KOPT-K1 (cell line): ENCODE results near the gene GCN1.
A peak's percentile ranks its signal among the peaks of the same experiment; 100 is the strongest.

Experiments
- H3K27ac ChIP-seq: fragments of 200-600 bp; sonication (generic); 2 replicates; pipeline ENCODE4 v1.5.1; 2016; ENCODE audit warnings: antibody characterized with exemption, mild to moderate bottlenecking, low read depth, low read length; ENCODE audit not compliant: poor library complexity, severe bottlenecking
- H3K36me3 ChIP-seq: fragments of 200-600 bp; sonication (generic); 2 replicates; pipeline ENCODE4 v1.5.1; 2017; ENCODE audit warnings: antibody characterized with exemption, mild to moderate bottlenecking, low read length, moderate library complexity; ENCODE audit not compliant: insufficient read depth
- H3K9me3 ChIP-seq: fragments of 200-600 bp; sonication (generic); 2 replicates; pipeline ENCODE4 v1.5.1; 2017; ENCODE audit warnings: antibody characterized with exemption, low read length, mild to moderate bottlenecking; ENCODE audit not compliant: insufficient read depth, poor library complexity, severe bottlenecking

GCN1 gene

DNA sequence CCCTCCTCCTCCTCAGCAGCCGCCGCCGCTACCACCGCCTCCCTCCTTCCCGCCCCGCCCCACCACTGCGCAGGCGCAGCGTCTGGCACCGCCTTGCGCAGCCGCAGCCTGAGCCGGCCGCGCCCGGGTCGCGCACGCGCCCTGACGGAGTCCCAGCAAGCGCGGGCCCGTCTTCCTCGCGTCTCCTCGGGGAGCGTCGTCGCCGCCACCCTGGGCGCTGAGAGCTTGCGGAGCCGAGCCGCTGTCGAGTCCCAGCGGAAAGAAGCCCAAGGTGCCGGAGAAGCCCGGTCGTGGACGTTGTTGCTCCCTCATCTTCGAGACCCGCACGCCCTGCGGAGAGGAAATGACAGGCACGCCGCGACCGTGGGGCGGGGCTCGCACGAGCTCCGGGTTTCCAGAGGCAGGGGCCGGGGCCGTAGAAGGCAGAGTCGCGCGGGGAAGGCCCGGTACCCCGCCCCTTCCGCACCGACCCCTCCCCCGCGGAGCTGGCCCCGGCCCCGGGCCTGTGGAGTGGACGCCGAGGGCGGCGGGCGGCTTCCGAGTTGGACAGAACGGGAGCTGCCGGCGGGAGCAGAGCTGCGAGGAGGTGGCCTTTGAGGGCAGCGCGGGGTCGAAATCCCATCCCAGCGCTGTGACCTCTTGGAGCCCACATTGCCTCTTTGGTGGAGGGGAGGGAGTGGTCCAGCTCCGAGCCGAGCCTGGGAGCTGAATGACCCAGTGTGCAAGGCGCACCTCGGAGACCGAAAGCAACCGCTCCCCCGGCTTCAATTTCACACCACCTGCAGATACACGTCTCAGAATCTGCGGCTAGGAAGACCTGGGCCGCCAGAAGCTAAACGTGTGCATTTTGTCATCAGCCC is 77.5 kb downstream of the GCN1 start:
- Histone ChIP-seq H3K36me3 (peaks cover 31% of the 10 kb centered on the region), H3K27ac (peak overlapping the region; percentile 87), H3K9me3 (no peaks in the 10 kb centered on the region)

DNA sequence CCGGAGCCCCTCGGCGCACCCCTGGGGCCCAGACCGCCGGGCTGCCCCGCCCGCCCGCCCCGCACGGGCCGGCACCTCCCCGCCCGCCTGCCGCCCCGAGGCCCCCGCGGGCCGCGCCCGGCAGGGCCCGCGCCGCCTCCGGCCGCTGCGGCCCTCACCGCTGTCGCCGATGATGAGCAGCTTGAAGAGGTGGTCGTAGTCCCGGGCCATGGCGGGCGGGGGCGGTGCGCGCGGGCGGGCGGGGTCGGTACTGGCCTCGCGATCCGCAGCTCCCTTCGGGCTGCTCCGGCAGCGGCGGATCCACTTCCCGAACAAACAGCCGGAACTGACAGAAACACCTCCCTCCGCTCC is 78.1 kb downstream of the GCN1 start, which contains the start of gene RAB35:
Gene RAB35 (minus strand): TSS at position 313 of the 351 bp plus-strand sequence. CDS start 103 bp downstream, at position 210.
- Histone ChIP-seq H3K9me3 (no peaks in the 10 kb centered on the region), H3K27ac (peak within 1 kb of the TSS; percentile 87), H3K36me3 (peaks cover 31% of the 10 kb centered on the region)

DNA sequence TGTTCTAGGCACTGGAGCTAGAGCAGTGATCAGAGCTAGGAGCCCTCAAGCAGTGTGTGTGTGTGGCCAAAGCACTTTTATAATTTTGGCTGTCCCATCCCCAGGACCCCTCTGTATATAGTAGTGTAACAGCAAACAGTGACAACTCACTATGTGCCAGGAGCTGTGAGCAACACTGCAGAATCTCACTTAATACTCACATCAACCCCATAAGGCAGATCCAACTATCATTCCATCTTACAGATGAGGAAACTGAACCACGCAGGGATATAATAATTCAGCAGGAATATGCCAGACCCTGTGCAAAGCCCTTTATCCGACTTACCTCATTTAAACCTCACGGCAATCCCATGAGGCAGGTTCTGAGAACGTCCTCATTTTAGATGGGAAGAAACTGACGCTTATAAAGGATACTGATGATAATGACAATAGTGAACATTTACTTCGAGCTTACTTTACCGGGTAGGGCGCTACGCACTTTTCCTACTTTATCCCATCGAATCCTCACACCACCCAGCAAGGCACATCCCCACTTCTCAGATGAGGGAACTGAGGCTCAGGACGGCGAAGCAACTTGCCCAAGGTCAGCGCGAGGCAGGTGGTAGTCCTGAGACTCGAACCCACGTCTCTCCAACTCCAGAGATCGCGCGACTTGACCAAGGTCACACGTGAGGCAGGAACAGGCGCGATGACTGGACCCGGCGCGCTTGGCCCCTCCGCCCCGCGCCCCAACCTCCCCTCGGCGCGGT is 78.6 kb downstream of the GCN1 start:
- Histone ChIP-seq H3K36me3 (peaks cover 31% of the 10 kb centered on the region), H3K9me3 (no peaks in the 10 kb centered on the region), H3K27ac (peak overlapping the region; percentile 87)

DNA sequence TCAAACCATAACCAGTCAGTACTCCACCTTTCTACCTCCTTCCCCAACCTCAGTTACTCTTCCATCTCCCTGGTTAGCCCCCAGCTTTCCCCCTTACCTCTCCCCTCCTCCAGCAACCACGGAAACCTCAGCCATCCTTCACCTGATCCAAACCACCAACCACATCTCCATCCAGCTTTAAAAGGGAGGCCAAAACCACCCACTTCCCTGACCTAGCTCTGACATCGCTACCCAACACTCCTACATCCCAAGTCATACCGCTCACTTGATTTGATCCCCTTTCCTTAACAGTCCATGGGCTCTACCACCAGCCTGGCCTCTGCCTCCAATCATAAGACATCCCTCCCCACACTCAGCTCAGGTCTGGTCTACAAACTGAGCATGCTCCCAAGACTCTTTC is 79.4 kb downstream of the GCN1 start:
- no peaks in the 10 kb centered on the region for H3K9me3 ChIP-seq
- H3K36me3 ChIP-seq = peaks cover 31% of the 10 kb centered on the region
- no peak overlapping the region for H3K27ac ChIP-seq

DNA sequence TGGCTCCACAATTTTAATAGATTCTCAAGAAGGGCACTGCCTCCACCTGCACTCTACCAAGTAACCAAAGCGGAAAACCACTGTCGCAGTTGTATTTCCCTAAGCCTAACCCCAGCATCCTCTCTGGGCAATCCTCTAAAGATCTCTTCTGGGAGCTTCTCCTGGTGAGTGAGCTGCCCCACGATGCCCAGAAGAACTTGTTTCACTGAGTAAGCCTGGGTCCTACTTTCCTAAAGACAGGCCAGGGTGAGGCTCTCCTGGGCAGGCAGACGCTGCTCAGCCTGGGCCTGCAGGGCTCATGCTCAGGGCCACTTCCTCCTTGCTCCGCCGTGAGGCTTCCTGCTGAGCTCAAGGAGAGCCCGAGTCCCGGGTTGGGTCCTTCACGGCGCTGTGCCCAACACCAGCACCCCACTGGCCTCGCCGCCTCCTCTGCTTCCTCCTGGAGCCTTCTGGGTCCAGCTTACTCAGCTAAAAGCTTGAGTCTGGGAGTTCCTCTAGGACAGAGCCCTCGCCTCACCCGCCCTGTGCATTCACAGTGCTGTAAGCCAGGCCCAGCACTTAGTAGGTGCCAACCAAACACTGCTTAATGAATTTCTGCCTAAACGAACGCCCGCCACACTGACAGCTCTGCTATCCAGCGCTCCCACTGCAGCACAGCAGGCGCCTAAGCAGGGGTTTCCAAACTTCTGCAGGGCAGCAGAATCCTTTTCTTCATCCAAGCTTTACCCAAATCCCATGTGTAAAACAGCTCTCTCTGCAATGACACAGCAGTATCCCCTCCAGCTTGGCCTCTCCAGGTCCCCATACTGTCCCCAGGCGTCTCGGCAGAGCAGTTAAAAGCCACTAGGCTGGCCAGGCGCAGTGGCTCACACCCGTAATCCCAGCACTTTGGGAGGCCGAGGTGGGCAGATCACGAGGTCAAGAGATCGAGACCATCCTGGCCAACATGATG is 83.7 kb downstream of the GCN1 start:
- H3K36me3 ChIP-seq = peaks cover 53% of the 10 kb centered on the region
- H3K9me3 ChIP-seq = no peaks in the 10 kb centered on the region
- H3K27ac ChIP-seq = peak overlapping the region; percentile 22

DNA sequence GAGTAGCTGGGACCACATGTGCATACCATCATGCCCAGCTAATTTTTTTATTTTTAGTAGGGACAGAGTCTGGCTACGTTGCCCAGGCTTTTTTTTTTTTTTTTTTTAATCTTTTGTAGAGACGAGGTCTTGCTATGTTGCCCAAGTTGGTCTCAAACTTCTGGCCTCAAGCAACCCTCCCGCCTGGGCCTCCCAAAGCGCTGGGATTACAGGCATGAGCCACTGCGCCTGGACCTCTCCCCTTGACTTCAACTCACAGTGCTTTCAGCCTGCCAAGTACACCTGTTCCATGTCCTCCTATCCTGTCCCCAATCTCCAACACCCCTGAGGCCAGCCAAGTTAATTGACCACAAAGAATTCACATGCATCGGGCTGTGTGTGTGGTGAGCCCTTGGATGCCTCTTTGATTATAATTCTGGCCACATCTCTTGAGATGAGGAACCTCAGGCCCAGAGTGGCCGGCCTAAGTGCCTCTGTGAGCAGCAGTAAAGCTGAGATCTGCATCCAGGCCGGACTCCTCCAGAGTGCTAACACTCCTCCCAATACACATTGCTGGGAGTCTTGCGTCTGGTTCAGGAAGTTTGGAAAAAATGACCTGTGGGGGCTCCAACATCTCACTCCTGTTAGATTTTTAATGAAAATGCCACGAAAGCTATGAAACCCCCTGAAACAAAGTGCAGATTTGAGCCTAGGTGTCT is 84.8 kb downstream of the GCN1 start:
- Histone ChIP-seq H3K27ac (no peak overlapping the region), H3K9me3 (no peaks in the 10 kb centered on the region), H3K36me3 (peaks cover 59% of the 10 kb centered on the region)

DNA sequence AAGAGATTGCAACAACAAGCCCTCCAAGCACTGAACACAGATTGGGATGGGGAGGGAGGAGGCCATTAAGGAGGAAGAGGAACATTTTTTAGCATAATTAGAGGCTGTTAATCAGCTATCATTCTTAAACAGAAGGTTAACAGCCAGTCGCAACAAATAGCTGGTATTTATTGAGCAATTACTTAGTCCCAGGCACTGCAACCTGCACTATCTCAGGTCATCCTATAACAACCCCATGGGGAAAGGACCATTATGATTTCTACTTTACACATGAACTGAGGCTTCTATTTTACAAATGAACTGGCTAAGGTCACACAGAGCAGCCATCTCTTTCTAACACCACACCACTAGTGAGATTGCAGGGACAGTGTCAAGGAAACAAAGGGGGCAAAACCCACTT is 88.4 kb downstream of the GCN1 start:
- no peaks in the 10 kb centered on the region for H3K9me3 ChIP-seq
- H3K36me3 ChIP-seq = peaks cover 73% of the 10 kb centered on the region
- no peak overlapping the region for H3K27ac ChIP-seq

DNA sequence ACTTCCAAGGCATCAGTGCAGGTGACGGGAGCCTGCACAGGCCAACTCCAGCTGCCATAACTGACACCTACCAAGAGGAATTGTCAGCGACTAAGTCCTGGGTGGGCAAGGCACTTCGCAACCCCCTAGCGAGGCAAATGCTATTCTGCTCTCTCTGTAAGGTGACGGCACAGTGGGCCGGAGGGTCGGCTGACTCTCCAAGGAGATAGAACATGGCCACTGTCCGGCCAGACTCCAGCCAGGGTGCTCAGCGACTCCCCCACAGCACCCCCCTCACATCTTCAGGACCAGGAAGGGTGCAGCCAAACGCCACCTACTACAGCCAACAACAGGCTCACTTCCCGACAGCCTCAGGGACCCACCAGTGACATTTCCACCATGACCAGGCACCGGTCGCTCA is 91.1 kb downstream of the GCN1 start:
- Histone ChIP-seq H3K27ac (no peak overlapping the region), H3K9me3 (no peaks in the 10 kb centered on the region), H3K36me3 (peaks cover 96% of the 10 kb centered on the region)

DNA sequence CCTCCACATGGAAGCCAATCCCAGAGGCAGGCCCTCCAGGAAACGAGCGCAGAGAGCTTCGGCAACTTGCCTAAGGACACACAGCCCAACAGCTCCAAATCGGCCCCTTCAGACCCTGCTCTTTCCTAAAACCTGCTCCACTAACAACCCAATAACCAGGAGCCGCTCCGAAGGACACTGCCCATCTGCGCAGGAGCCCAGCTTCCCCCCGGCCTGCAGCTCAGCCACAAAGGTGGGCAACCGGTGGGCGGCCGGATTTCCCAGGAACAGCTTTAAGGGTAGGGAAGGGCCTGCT is 91.5 kb downstream of the GCN1 start:
- no peaks in the 10 kb centered on the region for H3K9me3 ChIP-seq
- H3K36me3 ChIP-seq = peaks cover 96% of the 10 kb centered on the region
- no peak overlapping the region for H3K27ac ChIP-seq

DNA sequence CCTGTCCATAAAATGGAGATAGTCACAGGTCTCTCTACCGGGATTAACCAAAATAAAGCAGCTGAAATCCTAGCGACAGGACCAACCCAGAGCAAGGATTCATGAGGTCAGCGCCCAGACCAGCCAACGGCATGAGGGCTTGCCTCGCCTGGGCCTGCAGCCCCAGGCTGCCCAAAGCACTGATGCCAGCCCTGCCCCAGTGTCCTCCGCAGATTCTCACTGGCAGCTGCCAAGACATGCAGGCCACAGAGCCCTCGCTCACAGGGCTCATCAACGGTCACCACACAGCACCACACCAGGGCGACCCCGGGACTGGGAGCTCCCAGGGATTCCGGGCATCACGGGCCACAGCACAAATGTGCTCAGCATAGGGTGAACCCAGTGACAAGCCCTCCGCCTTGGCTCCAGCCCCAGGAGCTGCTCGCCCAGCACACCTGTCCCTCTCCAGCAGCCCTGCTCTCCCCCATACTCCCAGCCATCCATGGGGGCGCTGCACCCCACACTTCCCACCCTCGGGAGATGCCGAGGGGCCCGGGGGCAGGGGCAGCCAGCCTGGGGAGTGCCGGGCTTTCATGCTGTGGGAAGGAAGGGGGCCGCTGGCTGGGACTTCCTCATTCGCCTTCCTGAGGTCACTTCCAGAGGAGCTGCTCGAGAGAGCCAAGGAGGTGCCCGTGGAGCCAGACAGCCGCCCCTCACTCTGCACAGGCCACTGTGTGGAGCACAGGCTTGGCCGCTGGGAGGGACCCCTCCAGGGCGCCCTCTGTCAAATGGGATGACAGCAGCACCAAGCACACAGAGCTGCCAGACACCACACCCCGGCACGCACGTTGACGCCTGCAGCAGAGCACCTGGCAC is 92.1 kb downstream of the GCN1 start:
- Histone ChIP-seq H3K27ac (no peak overlapping the region), H3K9me3 (no peaks in the 10 kb centered on the region), H3K36me3 (peaks cover 97% of the 10 kb centered on the region)

DNA sequence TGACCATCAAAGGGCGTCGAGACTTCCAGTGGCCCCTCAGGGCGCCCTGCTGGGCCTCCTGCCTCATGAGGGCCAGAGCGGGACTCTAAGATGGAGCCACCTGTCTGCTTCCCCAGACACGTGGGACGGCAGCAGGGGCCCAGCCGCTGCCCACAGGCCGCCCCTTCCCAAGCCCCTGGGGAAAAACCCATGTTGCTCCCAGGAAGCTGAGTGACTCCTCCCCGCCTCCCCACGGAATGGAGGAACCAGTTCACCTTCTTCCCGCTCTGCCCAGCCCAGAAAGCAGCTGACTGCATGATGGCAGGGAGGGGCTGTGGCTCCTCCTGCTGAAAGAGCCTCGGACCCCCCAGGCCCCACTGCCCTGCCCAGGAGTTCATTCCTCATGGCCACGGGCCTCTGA is 92.9 kb downstream of the GCN1 start:
- Histone ChIP-seq H3K9me3 (no peaks in the 10 kb centered on the region), H3K27ac (no peak overlapping the region), H3K36me3 (peaks cover 97% of the 10 kb centered on the region)

DNA sequence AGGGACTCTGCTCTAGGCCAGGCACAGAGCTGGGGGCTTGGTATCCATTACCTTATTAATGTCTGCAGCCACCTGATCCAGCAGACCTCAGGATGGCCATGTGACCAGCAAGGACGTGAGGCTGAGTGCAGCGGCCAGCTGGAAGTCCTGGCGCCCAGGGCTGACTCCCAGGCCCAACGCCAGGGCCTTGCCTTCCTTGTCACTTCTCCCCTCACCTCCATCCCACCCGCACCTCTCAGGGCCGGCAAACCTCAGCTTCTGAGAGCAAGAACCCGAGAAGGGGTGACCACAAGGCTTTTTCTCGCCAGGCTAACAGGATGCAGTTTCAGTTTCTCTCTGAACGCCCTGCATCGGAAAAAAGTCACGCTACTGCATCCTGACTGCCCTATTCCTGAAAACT is 93.3 kb downstream of the GCN1 start:
- Histone ChIP-seq H3K9me3 (no peaks in the 10 kb centered on the region), H3K27ac (no peak overlapping the region), H3K36me3 (peaks cover 97% of the 10 kb centered on the region)

DNA sequence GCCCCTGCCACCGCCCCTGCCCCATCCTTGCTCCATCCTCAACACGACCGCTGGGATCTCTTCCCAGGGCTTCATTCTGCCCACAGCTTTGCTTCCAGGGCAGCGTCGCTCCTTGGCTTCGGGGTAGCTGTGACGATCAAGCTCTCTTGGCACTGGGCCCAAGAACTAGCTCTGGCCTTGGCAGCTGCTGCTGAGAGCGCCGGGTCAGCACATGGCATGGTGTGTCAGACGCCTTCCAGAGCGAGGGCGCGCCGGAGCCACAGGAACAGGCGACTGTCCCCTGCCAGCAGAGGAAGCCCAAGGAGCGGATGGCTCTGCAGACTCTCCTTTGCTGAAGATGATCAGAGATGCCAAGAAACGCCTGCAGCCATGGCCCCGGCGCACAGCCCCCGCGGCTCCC is 93.9 kb downstream of the GCN1 start:
- Histone ChIP-seq H3K36me3 (peaks cover 97% of the 10 kb centered on the region), H3K9me3 (no peaks in the 10 kb centered on the region), H3K27ac (no peak overlapping the region)

DNA sequence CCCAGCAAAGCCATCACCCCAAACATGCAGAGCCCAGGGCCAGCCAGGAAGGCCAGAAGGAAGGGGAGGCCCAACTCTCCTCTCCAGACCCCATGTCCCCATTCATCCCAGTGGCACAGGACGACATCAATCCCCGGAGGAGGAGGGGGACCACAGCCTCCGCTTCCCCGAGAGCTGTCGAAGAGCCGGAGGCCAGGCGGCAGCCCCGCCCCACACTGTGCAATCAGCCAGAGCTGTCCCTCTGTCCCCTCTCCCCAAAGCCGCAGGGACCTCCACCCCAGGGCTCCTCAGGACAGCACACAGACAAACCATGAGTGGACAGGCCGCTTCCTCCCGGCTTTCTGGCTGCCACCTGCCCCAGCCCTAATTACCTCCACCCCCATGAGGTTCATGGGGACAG is 94.8 kb downstream of the GCN1 start:
- Histone ChIP-seq H3K27ac (no peak overlapping the region), H3K36me3 (peaks cover 98% of the 10 kb centered on the region), H3K9me3 (no peaks in the 10 kb centered on the region)
